Skin of body (tissue), 2 donors: ENCODE data around the gene ALCAM. TPM values are rescaled to one million over a fixed set of nuclear protein-coding genes. Genes with fewer than 3 reads are reported as not detected.
"Not testable (repeated sequence)": the region's sequence is repeated elsewhere in the genome, so short reads cannot be mapped to it uniquely, and the experiment has no call there.

Experiments used
- DNase-seq: peaks from one replicate; lab custom pipeline; 2025; lab: John Stamatoyannopoulos, UW
- total RNA-seq: library from RNA; depleted of rRNA; stranded (reverse); fragments of >200 nt; gene quantifications from one replicate; pipeline ENCODE4 v1.2.3, GENCODE V29; 2014

ALCAM gene
- total RNA-seq, 1 donor from 2014 or later = 49.3 TPM

DNA sequence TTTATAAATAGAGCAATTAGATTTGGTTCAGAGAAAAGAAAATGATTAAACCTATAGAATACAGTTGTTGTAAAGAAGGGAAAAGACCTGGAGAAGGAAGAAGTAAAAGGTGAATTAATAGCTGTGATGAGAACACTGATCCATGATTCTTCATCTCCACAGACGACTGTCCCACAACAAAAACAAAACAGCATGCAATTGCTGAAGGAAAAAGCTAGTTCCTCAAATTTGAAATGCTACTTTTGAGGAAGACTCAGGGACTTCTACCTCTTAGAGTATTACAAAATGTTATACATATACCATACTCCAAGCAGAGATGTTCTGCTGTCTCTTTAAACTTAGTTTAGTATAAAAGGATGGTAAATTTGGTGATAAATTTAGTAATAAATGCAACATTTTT, 21.5 kb downstream of the ALCAM start:
- no peak for DNase-seq

DNA sequence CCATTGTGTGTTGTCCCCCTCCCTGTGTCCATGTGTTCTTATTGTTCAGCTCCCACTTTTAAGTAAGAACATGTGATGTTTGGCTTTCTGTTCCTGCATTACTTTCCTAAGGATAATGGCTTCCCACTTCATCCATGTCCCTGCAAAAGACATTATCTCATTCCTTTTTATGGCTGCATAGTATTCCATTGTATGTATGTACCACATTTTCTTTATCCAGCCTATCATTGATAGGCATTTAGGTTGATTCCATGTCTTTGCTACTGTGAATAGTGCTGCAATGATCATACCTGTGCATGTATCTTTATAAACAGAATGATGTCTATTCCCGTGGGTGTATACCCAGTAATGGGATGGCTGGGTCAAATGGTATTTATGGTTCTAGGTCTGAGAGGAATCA, 23.1 kb downstream of the ALCAM start:
- DNase-seq = not testable (repeated sequence)

DNA sequence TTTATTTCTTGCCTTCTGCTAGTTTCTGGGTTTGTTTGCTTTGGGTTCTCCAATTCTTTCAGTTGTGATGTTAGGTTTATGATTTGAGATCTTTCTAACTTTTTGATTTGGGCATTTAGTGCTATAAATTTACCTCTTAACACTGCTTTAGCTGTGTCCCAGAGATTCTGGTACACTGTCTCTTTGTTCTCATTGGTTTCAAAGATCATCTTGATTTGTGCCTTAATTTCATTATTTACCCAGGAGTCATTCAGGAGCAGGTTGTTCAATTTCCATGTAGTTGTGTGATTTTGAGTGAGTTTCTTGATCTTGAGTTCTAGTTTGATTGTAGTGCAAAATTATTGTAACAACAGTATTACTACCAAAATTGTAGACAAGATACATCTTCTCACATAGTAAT, 25.9 kb downstream of the ALCAM start:
- not testable (repeated sequence) for DNase-seq

- no peak for DNase-seq
Measured at GRCh38 chr3:105394177-105394576, 27.5 kb downstream of the ALCAM start.

DNA sequence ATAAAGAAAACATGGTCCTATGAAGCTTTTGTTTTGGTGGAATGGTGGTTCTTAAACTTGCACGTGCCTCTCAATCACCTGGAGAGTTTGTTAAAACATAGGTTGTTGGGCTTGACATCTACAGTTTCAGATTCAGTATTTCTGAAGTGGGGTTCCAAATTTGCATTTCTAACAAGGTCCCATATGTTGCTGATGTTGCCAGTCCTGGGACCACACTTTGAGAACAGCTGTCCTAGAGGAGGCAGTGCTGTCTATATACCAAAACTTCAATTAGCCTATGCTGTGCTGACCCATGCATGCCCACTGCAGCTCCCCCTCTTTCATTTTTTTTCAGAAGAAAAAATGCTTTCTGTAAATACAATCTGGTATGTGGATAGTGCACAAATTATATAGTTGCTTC, 31.3 kb downstream of the ALCAM start:
- no peak for DNase-seq

- DNase-seq = no peak
Measured at GRCh38 chr3:105398437-105398836, 31.7 kb downstream of the ALCAM start.

GRCh38 chr3:105399062-105399461, 32.4 kb downstream of the ALCAM start:
- no peak for DNase-seq

GRCh38 chr3:105399611-105400010, 32.9 kb downstream of the ALCAM start:
- no peak for DNase-seq

- no peak for DNase-seq
Measured at GRCh38 chr3:105401254-105401653, 34.5 kb downstream of the ALCAM start.

DNA sequence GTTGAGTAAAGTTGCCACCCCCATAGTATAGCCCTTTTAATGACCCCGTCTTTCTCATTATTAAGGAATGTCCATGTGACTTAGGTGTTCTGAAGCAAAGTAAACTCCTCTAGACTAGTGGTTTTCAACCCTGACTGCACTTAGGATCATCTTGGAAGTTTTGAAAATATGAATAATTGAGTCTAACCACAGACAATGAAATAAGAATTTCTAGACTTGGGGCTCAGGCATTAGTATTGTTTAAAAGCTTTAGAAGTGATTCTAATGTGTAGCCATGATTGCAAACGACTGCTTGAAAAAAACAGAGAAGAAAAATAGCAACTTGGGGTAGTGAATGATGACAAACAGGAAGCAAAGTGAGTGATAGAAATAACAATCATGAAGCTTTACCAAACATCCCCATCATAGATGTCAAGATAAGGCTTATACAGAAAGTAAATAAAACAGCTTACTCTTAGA, 35.0 kb downstream of the ALCAM start:
- DNase-seq = no peak

- no peak for DNase-seq
Measured at GRCh38 chr3:105402287-105402801, 35.6 kb downstream of the ALCAM start.

GRCh38 chr3:105403034-105403433, 36.3 kb downstream of the ALCAM start:
- DNase-seq = not testable (repeated sequence)

- no peak for DNase-seq
Measured at GRCh38 chr3:105406268-105406667, 39.6 kb downstream of the ALCAM start.

GRCh38 chr3:105409364-105409763, 42.7 kb downstream of the ALCAM start:
- no peak for DNase-seq

GRCh38 chr3:105413343-105413887, 46.7 kb downstream of the ALCAM start:
- DNase-seq = no peak

DNA sequence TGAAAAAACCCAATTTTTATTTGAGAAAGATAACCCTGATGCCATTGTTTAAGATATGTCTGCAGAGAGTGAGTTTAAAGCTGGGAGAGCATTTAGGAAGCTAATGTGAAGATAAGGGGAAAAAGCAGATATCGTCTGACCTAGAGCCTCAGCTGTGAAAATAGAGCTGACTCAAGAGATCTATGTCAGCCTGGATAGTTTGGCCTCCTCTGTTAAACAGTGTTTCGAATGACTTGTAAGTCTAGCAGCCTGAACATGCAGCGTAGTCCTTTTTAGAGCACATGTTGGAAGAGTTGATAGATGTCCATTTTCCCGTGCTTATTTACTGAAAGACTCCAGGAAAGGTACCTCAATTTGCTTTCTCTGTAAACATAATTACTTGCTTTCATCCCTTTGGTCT, 48.1 kb downstream of the ALCAM start:
- DNase-seq = no peak

GRCh38 chr3:105415951-105416350, 49.2 kb downstream of the ALCAM start:
- no peak for DNase-seq

GRCh38 chr3:105417525-105418289, 51.0 kb downstream of the ALCAM start:
- DNase-seq = no peak

DNA sequence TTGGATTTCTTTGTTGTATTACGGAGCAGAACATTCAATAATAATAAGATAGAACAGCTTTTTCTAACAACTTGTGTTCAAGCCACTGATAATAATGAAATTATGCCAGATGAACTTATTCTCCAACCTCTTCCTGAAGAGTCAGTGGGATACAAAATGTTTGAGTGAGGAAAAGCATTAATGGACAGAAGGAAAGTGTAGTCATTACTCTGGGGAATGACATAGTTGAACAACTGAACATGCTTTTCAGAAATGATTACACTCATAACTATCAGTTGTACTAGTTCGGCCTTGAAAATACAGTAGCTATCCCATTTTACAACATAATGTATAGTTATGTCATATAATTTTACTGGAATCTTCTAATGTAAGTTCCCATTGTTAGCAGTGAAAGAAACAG, 55.9 kb downstream of the ALCAM start:
- no peak for DNase-seq

DNA sequence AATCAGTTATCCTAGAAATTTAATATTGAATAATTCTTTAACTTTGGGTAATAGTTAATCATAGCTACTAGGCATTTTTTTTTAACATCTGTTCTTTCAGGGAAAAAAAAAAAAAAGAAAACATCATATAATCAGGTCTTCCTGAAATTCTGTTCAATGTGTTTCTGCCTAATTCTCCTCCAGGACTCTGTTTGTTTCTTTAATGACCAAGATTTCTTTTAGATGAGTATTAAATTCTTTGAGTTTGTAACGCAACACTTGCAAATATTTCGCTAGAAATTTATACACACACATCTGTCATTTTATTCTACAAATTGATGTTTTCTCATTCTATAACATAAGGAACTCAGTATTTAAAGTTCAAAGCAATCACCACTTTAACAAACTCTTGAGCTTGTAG, 56.7 kb downstream of the ALCAM start:
- DNase-seq = no peak

DNA sequence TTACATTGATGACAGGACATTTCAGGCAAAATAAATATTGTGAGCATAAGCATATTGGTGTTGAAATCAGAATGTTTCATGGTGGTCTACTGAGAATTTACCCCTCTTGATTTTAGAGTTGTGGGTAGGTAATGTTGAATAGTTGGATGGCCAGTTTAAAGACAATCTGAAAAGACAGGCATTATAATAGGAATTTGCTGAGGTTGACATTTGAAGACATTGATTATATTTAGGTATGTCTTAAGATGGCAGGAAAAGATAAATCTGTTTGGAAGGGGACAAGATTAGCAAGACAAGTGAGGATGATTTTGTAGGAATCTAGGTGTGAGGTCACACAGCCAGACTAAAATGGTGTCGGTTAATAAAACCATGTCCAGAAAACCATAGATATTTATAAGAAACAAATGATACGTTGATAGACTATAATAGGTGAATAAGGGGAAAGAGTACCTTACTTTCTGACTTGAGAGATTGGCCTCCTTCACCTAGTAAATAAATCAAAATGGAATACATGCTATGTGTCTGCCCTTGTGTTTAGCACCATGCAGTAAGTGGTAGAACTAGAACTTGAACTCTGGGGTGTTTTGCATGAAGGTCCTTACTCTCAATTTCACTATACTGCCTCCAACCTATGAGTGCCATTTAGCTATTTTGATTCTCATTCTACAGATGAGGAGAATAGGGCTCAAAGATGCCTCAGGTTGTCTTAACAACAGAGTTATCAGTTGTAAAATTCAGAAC, 57.9 kb downstream of the ALCAM start:
- DNase-seq = no peak

DNA sequence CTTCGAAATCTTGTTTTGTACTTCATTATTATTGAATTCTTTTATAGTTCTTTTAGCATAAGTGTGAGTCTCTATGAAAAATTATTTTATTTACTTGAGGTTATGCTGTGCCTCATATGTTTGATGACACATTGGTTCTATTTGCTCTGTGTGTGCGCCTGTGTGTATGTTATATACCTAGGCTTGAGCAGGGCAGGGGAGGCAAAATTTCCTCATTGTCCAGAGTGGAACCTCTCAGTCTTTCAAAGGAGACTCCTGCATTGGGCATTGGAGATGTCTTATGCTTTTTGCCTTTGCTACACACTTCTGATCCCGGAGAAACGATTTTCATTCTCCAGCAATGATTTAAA, 58.4 kb downstream of the ALCAM start:
- no peak for DNase-seq
